ENCODE results near the gene RPGRIP1L. TPM values are rescaled to one million over a fixed set of nuclear protein-coding genes. Genes with fewer than 3 reads are reported as not detected.

Gene RPGRIP1L
- total RNA-seq, 1 experiment from 2014 or later: 10.3 TPM

GRCh38 chr16:53643474-53643873, 60.2 kb downstream of the RPGRIP1L start:
- BruUV-seq (replicated peaks): no TSS peak
- no peaks in the 10 kb centered on the region for H4K20me1 ChIP-seq (ENCODE audit: insufficient read depth)
- H3K9me3 ChIP-seq (ENCODE audit: control insufficient read depth in 1 of 2, insufficient read depth in 1 of 2, low read depth in 1 of 2, low read length in 2 of 2): no peaks in the 10 kb centered on the region
- 0 out of 4 replicates have a peak, but pooled peaks cover 0 to 2% of the 10 kb centered on the region in 2 experiments for H3K36me3 ChIP-seq (ENCODE audit: control insufficient read depth in 1 of 2, insufficient read depth in 2 of 2, low read length in 2 of 2)
- CTCF ChIA-PET: no interaction called here
- no peak overlapping the region for H3K27ac ChIP-seq (ENCODE audit: low read depth, low read length)
- H3K79me2 ChIP-seq (ENCODE audit: insufficient read depth, low read length): no peaks in the 10 kb centered on the region
- intact Hi-C loops (cut with micrococcal nuclease): no loop called here
- peaks cover 4% of the 10 kb centered on the region; the same call in 1 of the 2 replicates for H3K9me2 ChIP-seq (ENCODE audit: insufficient read depth)
- no peak overlapping the region for H3K9ac ChIP-seq (ENCODE audit: low read length)
- no peaks in the 10 kb centered on the region for H3K4me1 ChIP-seq (ENCODE audit: control insufficient read depth in 1 of 2, insufficient read depth in 2 of 2, low read length in 2 of 2)
- H3K27me3 ChIP-seq (ENCODE audit: insufficient read depth, low read length): no peaks in the 10 kb centered on the region
- H2AFZ ChIP-seq (ENCODE audit: low read depth, low read length, poor library complexity, severe bottlenecking): no peak overlapping the region
- RAD21 ChIA-PET (ENCODE audit: low non-redundant PET in 1 of 2, low total read pairs in 2 of 2, uncharacterized antibody in 2 of 2, unreplicated experiment in 2 of 2): no interaction called here
- ATAC-seq (no peak), DNase-seq (ENCODE audit: low read depth, low spot score) (no peak)
- H3K4me2 ChIP-seq (ENCODE audit: low read length): no peak overlapping the region
- H3K4me3 ChIP-seq (replicated peaks in 1 of 2; ENCODE audit: low read depth in 1 of 2, low read length in 2 of 2): no peak overlapping the region
- no peak for TF ChIP-seq POLR2AphosphoS5 (IDR thresholded peaks at IDR 0.05; ENCODE audit: low read depth, low read length)
- no peak for TF ChIP-seq EZH2phosphoT487 (IDR thresholded peaks at IDR 0.05; ENCODE audit: borderline replicate concordance)
- TF ChIP-seq REST (IDR thresholded peaks at IDR 0.05; ENCODE audit: low read depth): no peak
- no peak for TF ChIP-seq ZFX (IDR thresholded peaks at IDR 0.05)
- no peak for TF ChIP-seq CTCF (IDR thresholded peaks at IDR 0.05 in 2 of 3, conservative IDR thresholded peaks at IDR 0.05 in 1 of 3; ENCODE audit: borderline replicate concordance in 1 of 3, insufficient read depth in 1 of 3, low read depth in 2 of 3, low read length in 2 of 3)
- no peak for TF ChIP-seq SIN3A (IDR thresholded peaks at IDR 0.05; ENCODE audit: low read depth)
- TF ChIP-seq SRF (IDR thresholded peaks at IDR 0.05; ENCODE audit: low read depth): no peak
- POLR2A ChIA-PET: no interaction called here

Data from HCT116 (cell line).